Raji (cell line): Measurements from ENCODE around the gene UNC13C.

ENCODE experiments used
- POLR2A ChIP-seq: IDR thresholded peaks from 2 replicates; pipeline ENCODE4 v1.6.1; 2011; ENCODE audit warnings: low read depth, low read length, control low read depth; ENCODE audit not compliant: insufficient read depth

The UNC13C gene

DNA sequence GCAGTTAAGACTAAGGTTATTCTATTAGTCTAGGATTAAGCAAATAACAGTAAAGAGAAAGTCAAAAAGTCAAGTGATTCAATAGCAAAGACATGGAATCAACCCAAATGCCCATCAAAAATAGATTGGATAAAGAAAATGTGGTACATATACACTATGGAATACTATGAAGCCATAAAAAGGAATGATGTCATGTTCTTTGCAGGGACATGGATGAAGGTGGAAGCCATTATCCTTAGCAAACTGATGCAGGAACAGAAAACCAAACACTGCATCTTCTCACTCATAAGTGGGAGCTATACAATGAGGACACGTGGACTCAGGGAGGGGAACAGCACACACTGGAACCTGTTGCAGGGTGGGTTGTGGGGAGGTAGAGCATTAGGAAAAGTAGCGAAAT is 29.0 kb downstream of the UNC13C start:
- no peak for TF ChIP-seq POLR2A

DNA sequence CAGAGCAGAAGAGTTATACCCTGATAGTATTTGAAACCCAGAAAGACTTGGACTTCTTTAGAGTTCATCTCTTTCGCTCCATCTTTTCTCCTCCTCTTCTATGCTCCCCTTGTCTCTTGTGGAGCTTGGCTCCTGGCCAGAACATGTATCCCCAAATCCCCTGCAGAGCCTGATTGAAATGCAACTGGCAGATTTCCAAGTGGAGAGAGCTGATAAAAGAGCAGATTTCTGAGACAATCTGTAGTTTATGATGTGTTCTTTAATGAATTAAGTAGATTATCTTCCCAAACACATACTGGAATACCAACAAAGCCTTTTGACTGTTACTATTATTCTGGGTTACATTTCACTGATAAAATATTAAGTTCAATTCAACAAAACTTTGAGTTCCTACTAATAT is 33.4 kb downstream of the UNC13C start:
- TF ChIP-seq POLR2A = no peak

DNA sequence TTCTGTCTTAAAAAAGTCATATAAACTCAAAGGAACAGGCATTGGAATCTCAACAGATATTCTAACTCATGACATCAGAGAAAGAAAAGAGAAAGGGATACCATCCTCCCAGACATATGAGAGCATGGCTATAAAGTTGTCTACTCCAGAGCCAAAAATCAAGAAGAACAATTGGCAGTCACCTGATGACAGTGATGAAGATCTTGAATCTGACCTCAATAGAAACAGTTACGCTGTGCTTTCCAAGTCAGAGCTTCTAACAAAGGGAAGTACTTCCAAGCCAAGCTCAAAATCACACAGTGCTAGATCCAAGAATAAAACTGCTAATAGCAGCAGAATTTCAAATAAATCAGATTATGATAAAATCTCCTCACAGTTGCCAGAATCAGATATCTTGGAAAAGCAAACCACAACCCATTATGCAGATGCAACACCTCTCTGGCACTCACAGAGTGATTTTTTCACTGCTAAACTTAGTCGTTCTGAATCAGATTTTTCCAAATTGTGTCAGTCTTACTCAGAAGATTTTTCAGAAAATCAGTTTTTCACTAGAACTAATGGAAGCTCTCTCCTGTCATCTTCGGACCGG is 35.9 kb downstream of the UNC13C start:
- no peak for TF ChIP-seq POLR2A

DNA sequence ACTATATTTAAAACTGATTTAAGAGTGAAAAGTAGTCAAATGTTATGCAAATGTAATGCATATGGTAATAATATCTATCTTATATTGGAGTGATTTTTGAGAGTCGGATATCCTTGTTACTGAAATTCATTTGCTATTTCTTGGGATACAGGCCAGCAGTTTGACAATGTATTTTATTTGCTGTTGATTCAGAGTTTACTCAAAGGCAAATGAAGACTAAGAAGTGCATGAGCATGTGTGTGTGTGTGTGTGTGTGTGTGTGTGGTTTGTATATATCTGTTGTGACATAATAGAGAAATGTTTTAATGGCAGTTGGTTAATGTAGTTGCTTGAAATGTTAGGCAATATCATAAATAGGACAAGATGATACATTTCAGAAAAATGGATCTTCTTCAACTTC is 39.0 kb downstream of the UNC13C start:
- no peak for TF ChIP-seq POLR2A

DNA sequence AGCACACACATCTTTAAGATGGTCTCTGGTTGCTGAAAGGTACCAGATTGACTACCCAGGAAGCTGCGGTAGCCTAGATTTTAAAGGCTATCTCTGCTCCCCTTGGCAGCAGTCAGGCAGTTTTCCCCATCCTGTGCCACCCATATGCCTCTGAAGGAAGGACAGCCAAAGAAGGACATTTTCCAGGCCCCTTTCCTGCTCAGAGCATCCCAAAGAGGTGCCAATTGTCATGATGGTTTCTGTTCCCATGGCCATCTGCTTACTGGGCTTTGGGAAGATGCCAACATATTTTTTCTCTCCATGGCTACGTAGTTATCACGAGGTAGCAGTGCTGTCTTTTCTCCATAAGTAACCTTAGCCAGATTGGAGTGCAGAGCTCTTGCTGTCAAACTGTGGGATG is 39.7 kb downstream of the UNC13C start:
- TF ChIP-seq POLR2A = no peak

DNA sequence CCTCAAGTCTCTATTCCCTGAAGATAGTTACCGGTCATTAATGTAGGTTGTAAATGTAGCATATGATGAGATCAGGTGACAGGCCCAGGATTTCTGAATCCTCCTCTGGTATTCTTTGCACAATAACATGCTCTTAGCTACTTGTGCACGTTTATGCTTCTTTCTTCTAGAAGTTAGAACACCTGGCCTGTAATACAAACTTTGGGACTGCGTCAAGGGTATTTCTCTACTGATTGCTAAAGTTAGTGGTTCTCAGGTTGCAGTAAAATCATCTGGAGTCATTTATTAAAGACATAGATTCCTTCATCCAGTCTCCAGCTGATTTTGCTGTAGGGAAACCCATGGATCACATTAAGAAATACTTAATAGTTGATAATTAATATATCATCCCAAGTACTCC is 48.0 kb downstream of the UNC13C start:
- no peak for TF ChIP-seq POLR2A

DNA sequence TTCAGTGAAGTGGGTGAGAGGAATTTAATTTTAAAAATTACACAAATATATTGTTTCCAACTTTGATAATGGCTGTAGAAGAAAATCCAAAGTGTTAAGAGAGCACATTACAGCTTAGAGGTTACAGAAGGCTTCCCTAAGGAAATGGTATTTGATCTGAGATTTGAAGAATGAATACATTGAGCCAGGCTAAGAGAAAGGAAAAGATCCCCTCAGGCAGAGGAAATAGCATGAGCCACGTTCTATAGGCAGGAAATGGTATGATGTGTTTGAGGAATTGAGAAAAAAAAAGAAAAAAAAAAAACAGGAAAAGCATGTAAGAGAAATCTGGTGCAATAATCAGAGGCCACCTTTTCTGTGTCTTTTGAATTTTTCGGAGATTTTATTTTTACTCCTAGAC is 48.6 kb downstream of the UNC13C start:
- no peak for TF ChIP-seq POLR2A

DNA sequence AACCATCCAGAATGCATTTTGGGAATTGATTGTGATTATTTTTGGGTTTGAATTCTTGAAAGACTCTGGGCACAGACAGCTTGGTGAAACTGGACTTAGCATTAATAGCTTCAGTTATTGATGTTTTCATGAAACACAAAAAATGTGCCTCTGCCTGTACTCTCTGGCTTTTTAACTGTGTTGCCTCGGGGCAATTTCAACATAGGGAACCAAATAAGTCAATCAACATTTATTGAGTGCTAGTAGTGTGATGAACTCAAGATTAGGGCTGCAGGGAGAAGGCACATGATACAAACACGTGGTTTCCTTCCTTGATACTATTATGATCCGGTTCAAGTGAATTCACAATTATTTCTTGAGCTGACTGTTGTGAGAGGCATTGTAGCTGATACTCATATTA is 50.8 kb downstream of the UNC13C start:
- no peak for TF ChIP-seq POLR2A

DNA sequence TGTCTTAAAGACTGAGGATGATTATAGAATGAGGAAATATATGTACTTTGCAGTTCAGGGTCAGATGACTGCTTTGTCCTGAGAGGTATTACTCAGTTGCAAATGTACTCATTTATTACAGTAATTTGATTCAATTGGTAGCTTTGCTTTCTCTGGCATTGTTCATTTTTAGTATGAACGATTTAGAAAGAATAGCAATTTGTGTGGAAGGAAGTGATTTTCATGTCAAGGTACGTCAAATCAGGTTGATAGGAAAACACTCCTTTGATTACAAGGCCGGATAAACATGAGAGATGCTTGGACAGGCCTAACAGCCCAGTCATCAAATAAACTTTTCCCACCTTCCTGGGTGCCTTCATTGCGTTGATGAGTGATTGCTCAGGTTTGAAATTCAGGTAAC is 53.8 kb downstream of the UNC13C start:
- TF ChIP-seq POLR2A = no peak

DNA sequence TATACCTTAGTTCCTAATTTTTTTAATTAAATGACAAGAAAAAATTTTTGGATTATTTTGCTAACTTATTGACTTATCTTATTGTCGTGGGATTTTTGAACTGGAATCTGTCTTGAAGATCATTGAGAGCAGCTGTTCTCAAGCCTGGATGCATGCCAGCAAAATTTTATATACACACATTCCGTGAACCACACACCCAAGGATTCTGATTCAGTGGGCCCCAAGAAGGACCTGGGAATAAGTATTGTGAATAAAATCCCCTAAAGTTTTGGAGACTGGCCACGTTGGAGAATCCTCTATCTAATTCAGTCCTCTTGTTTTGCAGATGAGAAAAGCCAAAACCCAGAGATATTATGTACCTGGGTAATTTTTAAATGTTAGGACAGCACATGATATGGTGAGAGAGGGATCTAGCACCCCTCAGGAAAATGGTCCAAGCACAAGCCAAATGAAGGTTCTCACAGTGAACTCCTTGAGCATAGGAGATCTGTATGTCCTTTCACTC is 55.2 kb downstream of the UNC13C start:
- TF ChIP-seq POLR2A = no peak

DNA sequence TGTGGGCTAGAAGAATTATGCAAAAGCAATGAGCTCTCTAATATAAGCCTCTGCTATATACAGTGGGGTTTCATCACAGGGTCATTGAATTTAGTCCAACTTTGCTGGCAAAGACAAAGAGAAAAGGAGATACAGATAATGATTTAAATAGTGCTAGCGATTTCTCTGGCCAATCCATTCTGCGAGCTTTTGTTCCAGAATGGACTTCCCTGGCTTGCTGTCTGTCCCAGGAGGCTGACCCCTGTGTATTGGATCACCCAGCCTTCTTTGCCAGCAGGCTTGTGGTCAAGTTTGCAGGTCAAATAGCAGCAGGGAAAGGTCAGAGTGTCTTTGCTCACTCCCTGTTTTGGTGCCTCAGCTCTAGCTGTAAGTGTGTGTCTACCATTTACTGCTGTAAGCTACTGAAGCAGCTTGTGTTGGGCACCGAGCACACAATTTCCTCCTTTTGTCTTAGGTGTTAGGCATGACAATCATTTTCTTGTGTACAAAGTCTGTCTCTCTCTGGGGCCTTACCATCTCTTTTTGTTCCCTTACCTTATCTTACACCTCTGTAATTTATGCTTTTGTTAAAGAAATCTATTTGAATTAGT is 55.7 kb downstream of the UNC13C start:
- TF ChIP-seq POLR2A = no peak

DNA sequence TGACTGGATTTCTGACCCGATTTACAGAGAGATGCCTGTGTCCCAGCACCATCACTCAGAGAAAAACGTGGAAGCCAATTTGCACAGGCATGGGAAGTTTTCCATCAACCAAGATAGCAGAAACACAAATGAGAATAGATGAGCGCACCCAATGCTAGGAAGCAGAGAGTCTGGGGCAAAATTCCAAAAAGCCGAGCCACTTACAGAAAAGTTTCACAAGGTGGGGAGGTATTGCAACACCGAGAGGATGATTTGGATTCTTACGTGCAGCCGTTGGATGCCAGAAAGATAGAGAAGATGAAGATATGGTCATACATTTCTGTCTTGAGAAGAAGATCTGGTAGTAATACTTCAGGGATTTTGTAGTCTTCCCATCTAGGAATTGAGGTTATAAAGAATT is 57.4 kb downstream of the UNC13C start:
- TF ChIP-seq POLR2A = no peak

DNA sequence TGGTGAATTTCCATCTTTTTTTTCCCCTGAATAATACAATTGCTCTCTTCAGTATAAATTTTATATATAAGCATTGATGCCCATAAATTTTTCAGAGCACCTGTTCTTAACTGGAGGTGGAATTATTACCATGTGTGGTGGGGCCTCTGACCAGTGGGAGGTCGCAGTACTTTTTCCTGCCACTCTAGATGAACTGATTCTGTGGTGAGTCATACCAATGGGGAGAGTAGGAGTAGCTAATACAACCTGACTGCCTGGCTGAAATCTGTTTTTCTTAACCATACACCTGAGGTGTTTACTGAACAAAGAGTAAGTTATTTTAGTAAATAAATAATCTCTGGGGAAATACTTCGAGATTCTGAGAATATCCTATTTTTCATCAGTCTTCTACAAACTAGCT is 67.2 kb downstream of the UNC13C start:
- no peak for TF ChIP-seq POLR2A

DNA sequence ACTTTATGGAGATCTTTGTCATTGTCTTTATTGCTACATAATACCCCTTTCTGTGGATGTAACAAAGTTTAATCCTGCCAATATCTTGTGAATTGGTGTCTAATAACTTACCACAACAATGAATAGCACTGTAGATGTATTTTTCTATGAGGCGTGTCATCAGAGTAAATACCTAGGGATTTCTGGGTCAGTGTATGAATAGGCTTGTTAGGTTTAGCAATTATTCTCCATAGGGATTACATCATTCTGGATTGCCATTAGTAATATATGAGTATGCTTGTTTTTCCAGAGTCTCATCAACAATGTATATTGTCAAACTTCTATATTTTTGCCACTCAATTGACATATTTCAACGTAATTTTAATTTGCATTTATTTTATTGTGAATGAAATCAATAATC is 67.9 kb downstream of the UNC13C start:
- TF ChIP-seq POLR2A = no peak

DNA sequence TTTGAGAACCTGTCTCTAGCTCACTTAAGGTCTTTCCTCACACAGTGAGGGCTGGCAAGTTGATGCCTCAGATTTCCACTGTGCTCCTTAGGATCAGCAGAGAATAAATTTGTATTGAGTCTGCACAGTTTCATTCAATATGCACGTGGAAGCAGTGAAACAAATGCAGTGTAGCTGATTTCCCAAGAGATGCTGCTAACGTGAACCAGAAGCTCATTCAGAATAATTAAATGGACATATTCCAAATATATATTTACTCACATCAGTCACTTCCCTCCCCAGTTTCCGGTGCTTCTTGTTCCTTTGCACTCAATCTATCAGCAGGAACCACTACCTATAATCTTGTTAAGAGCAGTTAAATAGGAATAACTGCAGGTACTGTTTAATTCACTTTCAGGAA is 86.1 kb downstream of the UNC13C start:
- TF ChIP-seq POLR2A = no peak

DNA sequence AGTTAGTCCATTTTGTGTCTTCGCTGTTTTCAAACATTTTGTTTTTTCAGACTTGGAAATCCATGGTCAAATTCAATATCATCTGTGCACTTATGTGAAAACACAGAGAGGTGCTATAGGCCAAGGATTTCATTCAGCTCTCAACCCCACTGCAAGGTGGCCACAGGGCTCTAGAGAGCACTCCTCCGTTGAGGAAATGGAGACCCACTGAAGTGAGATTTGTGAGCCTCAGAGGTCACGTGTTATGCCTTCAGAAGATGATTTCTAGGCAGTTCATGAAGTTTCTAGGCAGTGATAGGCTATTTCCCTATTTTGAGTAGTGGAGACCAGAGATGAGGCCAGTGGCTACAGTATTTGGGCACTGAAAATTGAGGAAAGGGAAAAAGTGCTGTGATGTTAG is 88.2 kb downstream of the UNC13C start:
- TF ChIP-seq POLR2A = no peak
